Fibroblast of lung (primary cell): ENCODE results near the gene SEMA5A.

Experiments
- CTCF ChIP-seq, 2 donors: IDR thresholded peaks in 1 of 2; conservative IDR thresholded peaks in 1 of 2; 1 replicate in 1 of 2; 2 replicates in 1 of 2; pipeline ENCODE4 v1.5.1; 2011 to 2012; ENCODE audit warnings: low read length in 2 of 2, control low read depth in 1 of 2, inconsistent platforms in 1 of 2, low read depth in 1 of 2, mild to moderate bottlenecking in 1 of 2
- EZH2 ChIP-seq: IDR thresholded peaks from 2 replicates; pipeline ENCODE4 v1.5.1; 2012; ENCODE audit warnings: low read length, control low read depth, mild to moderate bottlenecking; ENCODE audit errors: missing control alignments

GRCh38 chr5:9072701-9073100, 473.2 kb downstream of the SEMA5A start:
- TF ChIP-seq CTCF (conservative IDR thresholded peaks at IDR 0.05 in 1 of 2, IDR thresholded peaks at IDR 0.05 in 1 of 2; ENCODE audit: low read depth in 1 of 2, low read length in 2 of 2) (no peak), EZH2 (no peak)
